ENCODE data around the gene SOX15.

The SOX15 gene

DNA sequence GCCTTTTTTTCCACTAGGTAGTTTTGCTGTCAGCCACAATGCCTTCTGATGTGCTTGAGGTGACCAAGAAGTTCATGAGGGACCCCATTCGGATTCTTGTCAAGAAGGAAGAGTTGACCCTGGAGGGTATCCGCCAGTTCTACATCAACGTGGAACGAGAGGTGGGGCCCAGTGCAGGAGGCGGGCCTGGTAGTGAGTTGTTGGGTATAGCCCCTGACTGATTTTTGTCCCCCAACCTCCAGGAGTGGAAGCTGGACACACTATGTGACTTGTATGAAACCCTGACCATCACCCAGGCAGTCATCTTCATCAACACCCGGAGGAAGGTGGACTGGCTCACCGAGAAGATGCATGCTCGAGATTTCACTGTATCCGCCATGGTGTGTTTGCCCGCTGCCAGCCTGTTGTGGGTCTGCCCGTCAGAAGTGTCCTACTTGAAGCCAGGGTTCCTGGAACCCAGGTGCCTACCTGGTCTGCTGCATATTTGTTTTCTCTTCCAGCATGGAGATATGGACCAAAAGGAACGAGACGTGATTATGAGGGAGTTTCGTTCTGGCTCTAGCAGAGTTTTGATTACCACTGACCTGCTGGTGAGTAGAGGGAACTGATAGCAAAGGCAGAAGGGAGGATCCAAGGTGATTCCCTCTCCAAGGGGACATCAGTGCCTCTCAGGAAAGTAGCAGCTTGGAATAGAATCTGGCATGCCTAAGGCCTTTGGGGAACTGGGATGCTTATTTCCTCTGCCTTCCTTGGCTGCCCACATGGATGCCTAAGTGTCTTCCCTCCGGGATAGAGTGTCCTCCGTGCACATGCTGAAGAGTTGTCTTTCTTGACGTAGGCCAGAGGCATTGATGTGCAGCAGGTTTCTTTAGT, 12.3 kb downstream of the SOX15 start:
- Histone ChIP-seq H3K36me3 (ENCODE audit: insufficient read depth, low read length) (peaks cover 73% of the 10 kb centered on the region), H3K27me3 (ENCODE audit: insufficient read depth, low read length) (no peaks in the 10 kb centered on the region), H3K9me3 (ENCODE audit: low read length) (no peaks in the 10 kb centered on the region), H2AFZ (ENCODE audit: low read depth, low read length) (no peak overlapping the region), H3K4me1 (ENCODE audit: insufficient read depth, low read length) (peaks cover 18% of the 10 kb centered on the region), H3K4me3 (ENCODE audit: low read length) (no peak overlapping the region)

DNA sequence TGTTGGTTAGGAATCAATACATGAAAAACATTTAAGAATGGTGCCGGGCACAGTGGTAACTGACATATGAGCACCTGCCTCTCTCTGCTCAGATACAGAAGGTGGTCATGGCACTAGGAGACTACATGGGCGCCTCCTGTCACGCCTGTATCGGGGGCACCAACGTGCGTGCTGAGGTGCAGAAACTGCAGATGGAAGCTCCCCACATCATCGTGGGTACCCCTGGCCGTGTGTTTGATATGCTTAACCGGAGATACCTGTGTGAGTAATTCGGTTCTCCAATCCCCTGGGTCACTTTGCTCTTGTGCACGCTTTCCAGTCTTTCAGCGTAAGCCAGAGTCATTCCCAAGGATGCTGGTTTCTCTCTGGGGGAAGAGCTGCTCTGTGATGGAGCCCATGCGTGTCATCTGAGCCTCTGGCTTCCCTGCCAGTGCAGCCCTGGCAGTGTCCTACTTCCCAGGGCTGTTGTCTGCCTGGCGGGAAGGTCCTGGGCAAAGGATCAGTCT, 13.4 kb downstream of the SOX15 start:
- no peak overlapping the region for H2AFZ ChIP-seq (ENCODE audit: low read depth, low read length)
- no peaks in the 10 kb centered on the region for H3K27me3 ChIP-seq (ENCODE audit: insufficient read depth, low read length)
- peaks cover 23% of the 10 kb centered on the region for H3K4me1 ChIP-seq (ENCODE audit: insufficient read depth, low read length)
- H3K4me3 ChIP-seq (ENCODE audit: low read length): no peak overlapping the region
- peaks cover 72% of the 10 kb centered on the region for H3K36me3 ChIP-seq (ENCODE audit: insufficient read depth, low read length)
- H3K9me3 ChIP-seq (ENCODE audit: low read length): no peaks in the 10 kb centered on the region

DNA sequence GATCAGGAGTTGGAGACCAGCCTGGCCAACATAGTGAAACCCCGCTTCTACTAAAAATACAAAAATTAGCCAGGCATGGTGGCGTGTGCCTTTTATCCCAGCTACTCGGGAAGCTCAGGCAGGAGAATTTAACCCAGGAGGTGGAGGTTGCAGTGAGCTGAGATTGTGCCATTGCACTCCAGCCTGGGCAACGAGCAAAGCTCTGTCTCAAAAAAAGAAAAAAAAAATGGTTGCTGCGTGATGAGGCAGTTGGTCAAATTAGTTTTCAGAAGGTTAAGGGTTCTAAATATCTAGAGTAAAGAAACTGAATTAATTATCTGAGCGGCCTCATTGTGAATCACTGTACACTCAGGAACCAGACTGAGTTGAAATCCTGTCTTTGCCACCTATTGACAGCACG, 13.9 kb downstream of the SOX15 start:
- peaks cover 26% of the 10 kb centered on the region for H3K4me1 ChIP-seq (ENCODE audit: insufficient read depth, low read length)
- H3K36me3 ChIP-seq (ENCODE audit: insufficient read depth, low read length): peaks cover 75% of the 10 kb centered on the region
- H3K9me3 ChIP-seq (ENCODE audit: low read length): no peaks in the 10 kb centered on the region
- no peak overlapping the region for H2AFZ ChIP-seq (ENCODE audit: low read depth, low read length)
- H3K27me3 ChIP-seq (ENCODE audit: insufficient read depth, low read length): no peaks in the 10 kb centered on the region
- H3K4me3 ChIP-seq (ENCODE audit: low read length): no peak overlapping the region

DNA sequence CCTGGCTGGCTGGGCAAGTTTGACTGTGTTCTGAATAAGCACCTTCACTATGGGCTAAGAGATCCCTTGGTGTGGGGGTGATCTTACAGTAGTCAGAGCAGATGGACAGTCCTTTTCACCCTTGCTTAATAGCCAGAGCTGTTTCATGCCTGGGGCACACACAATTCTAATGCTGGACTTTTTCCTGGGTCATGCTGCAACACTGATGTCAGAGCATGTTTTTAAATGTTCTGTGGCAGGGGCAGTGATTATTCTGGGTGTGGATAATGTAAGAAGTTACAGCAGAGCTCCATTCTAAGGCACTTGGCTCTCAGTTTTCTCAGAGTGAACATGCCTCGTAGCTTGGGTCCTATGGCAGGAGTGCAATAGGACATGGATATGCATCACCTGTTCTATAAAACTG, 14.4 kb downstream of the SOX15 start:
- H3K36me3 ChIP-seq (ENCODE audit: insufficient read depth, low read length): peaks cover 75% of the 10 kb centered on the region
- no peaks in the 10 kb centered on the region for H3K9me3 ChIP-seq (ENCODE audit: low read length)
- peaks cover 26% of the 10 kb centered on the region for H3K4me1 ChIP-seq (ENCODE audit: insufficient read depth, low read length)
- H2AFZ ChIP-seq (ENCODE audit: low read depth, low read length): no peak overlapping the region
- no peaks in the 10 kb centered on the region for H3K27me3 ChIP-seq (ENCODE audit: insufficient read depth, low read length)
- H3K4me3 ChIP-seq (ENCODE audit: low read length): peak overlapping the region; percentile 1

DNA sequence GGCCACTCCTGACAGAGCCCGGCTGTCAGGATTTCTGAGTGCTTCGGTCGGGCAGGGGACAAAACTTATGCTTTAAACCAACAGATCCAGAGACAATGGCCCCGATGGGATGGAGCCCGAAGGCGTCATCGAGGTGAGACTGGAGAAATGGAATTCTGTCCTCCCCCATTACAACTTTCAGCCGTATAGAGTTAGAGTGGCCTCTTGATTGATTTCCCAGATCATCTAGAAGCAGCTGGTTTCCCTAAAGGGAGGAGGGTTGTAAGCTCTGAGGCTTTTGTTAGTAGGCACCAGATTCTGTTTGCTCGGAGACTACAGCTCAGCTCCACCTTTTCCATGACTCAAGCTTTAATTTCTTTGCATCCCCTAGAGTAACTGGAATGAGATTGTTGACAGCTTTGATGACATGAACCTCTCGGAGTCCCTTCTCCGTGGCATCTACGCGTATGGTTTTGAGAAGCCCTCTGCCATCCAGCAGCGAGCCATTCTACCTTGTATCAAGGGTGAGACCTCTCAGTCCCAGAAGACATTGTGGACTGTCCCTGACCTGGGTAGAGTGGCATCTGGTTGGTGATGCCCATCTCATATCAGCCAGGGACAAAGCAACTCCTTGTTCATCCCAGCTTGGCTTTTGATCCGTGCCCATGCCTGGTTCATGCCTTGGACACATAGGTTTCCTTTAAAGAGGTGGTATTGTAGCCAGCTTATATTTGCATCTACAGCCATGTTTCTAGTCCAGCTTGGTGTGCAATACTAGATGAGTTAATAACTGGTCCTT, 15.5 kb downstream of the SOX15 start:
- Histone ChIP-seq H3K36me3 (ENCODE audit: insufficient read depth, low read length) (peaks cover 77% of the 10 kb centered on the region), H3K4me1 (ENCODE audit: insufficient read depth, low read length) (peaks cover 26% of the 10 kb centered on the region), H3K9me3 (ENCODE audit: low read length) (no peaks in the 10 kb centered on the region), H2AFZ (ENCODE audit: low read depth, low read length) (no peak overlapping the region), H3K4me3 (ENCODE audit: low read length) (peak overlapping the region; percentile 99), H3K27me3 (ENCODE audit: insufficient read depth, low read length) (no peaks in the 10 kb centered on the region)

DNA sequence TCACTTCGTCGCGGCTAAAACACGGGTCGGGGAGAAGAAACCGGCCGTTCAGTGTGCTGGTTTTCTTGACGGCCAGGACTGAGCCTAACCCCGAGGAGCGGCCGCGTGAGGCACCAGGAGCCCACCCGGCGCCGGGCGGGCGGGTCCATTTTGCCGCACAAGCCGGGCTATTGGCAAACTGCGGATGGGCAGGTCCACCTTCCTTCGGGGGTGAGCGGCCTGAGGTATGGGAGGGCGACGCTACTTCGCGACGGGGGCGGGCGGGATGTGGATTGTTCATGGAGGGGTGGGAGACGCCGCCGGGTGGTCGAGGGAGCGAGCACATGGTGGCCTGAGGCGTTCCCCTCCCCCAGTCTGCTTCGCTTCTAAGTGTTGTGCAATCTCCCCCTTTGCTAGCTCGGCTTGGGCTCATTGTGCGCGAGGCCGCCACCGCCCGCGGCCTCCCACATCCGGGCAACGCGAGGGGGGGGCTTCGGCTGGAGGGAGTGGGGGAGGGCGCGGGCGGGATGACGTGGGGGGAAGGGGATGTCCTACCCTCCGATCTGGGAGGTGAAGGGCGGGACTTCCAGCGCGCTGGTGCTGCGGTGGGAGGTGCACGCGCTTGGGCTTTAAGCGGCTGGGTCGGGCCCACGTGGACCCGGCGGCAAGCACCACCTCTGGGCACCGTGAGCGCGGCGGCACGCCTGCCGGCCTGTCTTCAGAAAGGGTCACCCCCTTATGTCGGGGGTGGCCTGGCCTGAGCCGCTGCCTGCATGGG, 16.4 kb downstream of the SOX15 start:
- no peak overlapping the region for H2AFZ ChIP-seq (ENCODE audit: low read depth, low read length)
- H3K9me3 ChIP-seq (ENCODE audit: low read length): no peaks in the 10 kb centered on the region
- no peaks in the 10 kb centered on the region for H3K27me3 ChIP-seq (ENCODE audit: insufficient read depth, low read length)
- H3K36me3 ChIP-seq (ENCODE audit: insufficient read depth, low read length): peaks cover 74% of the 10 kb centered on the region
- H3K4me1 ChIP-seq (ENCODE audit: insufficient read depth, low read length): peaks cover 26% of the 10 kb centered on the region
- H3K4me3 ChIP-seq (ENCODE audit: low read length): peak overlapping the region; percentile 99

DNA sequence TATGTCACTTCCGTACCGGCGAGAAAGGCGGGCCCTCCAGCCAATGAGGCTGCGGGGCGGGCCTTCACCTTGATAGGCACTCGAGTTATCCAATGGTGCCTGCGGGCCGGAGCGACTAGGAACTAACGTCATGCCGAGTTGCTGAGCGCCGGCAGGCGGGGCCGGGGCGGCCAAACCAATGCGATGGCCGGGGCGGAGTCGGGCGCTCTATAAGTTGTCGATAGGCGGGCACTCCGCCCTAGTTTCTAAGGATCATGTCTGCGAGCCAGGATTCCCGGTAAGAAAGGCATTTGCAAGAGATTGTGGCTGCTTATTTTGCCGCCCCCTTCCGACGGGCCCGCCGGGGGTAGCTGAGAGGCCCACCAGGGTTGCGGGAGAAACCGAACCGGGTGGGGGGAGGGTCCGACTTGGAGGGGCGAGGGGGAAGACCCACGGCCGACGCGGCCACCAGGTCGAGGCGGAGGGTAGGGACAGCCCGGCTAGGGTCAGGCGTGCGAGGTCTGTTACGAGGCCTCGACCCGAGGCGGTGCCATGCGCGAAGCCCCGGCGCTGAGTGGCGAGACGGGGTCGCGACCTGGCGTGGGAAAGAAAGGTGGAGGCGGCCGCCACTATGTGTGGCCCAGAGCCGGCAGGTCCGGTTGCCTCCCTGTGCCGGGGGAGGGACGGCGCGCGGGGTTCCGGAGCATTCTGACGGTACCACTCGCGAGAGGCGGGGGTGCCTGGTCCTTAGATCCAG, 17.1 kb downstream of the SOX15 start:
- Histone ChIP-seq H3K27me3 (ENCODE audit: insufficient read depth, low read length) (no peaks in the 10 kb centered on the region), H2AFZ (ENCODE audit: low read depth, low read length) (no peak overlapping the region), H3K4me3 (ENCODE audit: low read length) (peak overlapping the region; percentile 99), H3K4me1 (ENCODE audit: insufficient read depth, low read length) (peaks cover 26% of the 10 kb centered on the region), H3K36me3 (ENCODE audit: insufficient read depth, low read length) (peaks cover 68% of the 10 kb centered on the region), H3K9me3 (ENCODE audit: low read length) (no peaks in the 10 kb centered on the region)

DNA sequence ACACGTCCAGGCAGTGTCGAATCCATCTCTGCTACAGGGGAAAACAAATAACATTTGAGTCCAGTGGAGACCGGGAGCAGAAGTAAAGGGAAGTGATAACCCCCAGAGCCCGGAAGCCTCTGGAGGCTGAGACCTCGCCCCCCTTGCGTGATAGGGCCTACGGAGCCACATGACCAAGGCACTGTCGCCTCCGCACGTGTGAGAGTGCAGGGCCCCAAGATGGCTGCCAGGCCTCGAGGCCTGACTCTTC, 17.6 kb downstream of the SOX15 start:
- Histone ChIP-seq H3K9me3 (ENCODE audit: low read length) (no peaks in the 10 kb centered on the region), H3K36me3 (ENCODE audit: insufficient read depth, low read length) (peaks cover 64% of the 10 kb centered on the region), H3K4me1 (ENCODE audit: insufficient read depth, low read length) (peaks cover 26% of the 10 kb centered on the region), H3K27me3 (ENCODE audit: insufficient read depth, low read length) (no peaks in the 10 kb centered on the region), H2AFZ (ENCODE audit: low read depth, low read length) (no peak overlapping the region), H3K4me3 (ENCODE audit: low read length) (peak overlapping the region; percentile 48)

DNA sequence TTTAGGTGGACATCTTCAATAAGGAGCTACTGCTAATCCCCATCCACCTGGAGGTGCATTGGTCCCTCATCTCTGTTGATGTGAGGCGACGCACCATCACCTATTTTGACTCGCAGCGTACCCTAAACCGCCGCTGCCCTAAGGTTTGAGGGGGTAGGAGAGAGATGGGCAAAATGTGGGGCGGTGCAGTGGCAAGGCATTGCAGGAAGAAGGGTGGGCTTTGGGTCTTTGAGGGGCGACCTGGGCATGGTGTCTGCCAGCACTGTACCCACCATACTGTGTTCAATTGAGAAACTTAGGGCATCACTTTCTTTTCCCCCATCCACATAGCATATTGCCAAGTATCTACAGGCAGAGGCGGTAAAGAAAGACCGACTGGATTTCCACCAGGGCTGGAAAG, 19.5 kb downstream of the SOX15 start:
- no peaks in the 10 kb centered on the region for H3K9me3 ChIP-seq (ENCODE audit: low read length)
- peaks cover 62% of the 10 kb centered on the region for H3K36me3 ChIP-seq (ENCODE audit: insufficient read depth, low read length)
- no peak overlapping the region for H2AFZ ChIP-seq (ENCODE audit: low read depth, low read length)
- H3K4me1 ChIP-seq (ENCODE audit: insufficient read depth, low read length): peaks cover 24% of the 10 kb centered on the region
- no peaks in the 10 kb centered on the region for H3K27me3 ChIP-seq (ENCODE audit: insufficient read depth, low read length)
- H3K4me3 ChIP-seq (ENCODE audit: low read length): no peak overlapping the region

DNA sequence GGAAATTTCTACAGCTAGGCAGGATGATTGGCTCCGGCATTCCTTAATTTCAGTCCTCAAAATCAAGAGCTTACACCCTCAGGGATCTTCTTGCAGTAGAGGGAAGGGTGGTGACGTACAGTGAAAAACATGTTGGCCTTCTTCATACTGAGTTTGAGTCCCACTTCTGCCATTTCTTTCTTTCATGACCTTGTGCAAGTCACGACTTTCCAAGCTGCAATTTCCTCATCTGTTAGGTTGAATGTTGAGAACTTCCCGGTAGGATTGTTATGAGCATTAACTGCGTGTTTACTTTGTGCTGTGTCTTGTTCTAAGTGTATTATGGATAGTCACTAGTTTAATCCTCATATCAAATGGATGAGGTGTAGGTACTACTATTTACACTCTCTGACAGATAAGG, 20.3 kb downstream of the SOX15 start:
- H3K4me3 ChIP-seq (ENCODE audit: low read length): no peak overlapping the region
- H3K36me3 ChIP-seq (ENCODE audit: insufficient read depth, low read length): peaks cover 62% of the 10 kb centered on the region
- no peaks in the 10 kb centered on the region for H3K27me3 ChIP-seq (ENCODE audit: insufficient read depth, low read length)
- no peak overlapping the region for H2AFZ ChIP-seq (ENCODE audit: low read depth, low read length)
- H3K9me3 ChIP-seq (ENCODE audit: low read length): no peaks in the 10 kb centered on the region
- H3K4me1 ChIP-seq (ENCODE audit: insufficient read depth, low read length): peaks cover 16% of the 10 kb centered on the region

DNA sequence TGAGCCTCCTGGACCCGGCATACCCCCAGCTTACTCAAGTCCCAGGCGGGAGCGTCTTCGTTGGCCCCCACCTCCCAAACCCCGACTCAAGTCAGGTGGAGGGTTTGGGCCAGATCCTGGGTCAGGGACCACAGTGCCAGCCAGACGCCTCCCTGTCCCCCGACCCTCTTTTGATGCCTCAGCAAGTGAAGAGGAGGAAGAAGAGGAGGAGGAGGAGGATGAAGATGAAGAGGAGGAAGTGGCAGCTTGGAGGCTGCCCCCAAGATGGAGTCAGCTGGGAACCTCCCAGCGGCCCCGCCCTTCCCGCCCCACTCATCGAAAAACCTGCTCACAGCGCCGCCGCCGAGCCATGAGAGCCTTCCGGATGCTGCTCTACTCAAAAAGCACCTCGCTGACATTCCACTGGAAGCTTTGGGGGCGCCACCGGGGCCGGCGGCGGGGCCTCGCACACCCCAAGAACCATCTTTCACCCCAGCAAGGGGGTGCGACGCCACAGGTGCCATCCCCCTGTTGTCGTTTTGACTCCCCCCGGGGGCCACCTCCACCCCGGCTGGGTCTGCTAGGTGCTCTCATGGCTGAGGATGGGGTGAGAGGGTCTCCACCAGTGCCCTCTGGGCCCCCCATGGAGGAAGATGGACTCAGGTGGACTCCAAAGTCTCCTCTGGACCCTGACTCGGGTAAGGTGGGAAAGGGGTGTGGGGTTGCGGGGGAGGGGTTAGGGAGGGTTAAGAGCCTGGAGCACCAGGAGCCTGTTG, 26.6 kb downstream of the SOX15 start:
- Histone ChIP-seq H3K36me3 (ENCODE audit: insufficient read depth, low read length) (peaks cover 38% of the 10 kb centered on the region), H2AFZ (ENCODE audit: low read depth, low read length) (no peak overlapping the region), H3K4me3 (ENCODE audit: low read length) (peak overlapping the region; percentile 83)

DNA sequence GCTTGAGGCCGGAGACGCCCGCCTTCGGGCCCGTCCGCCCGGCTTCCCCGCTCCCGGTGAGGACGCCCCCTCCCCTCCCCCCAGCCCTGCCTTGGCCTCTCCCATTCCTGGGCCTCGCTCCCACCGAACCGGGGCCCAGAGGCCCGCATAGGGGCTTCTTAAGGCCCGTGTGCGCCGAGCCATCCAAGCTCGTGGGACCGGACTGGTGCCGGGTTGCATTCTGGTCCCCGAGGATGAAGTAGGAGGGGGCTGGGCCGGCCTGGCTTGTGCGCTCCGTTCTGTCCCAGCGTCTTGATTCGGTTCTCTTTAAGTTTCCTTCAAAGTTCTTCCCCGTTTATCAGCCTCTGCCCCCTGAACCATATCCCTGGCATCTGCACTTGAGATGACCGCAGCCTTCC, 27.7 kb downstream of the SOX15 start:
- Histone ChIP-seq H3K36me3 (ENCODE audit: insufficient read depth, low read length) (peaks cover 36% of the 10 kb centered on the region), H3K4me1 (ENCODE audit: insufficient read depth, low read length) (peaks cover 34% of the 10 kb centered on the region), H2AFZ (ENCODE audit: low read depth, low read length) (peak overlapping the region; percentile 88), H3K4me3 (ENCODE audit: low read length) (peak overlapping the region; percentile 83), H3K27me3 (ENCODE audit: insufficient read depth, low read length) (no peaks in the 10 kb centered on the region), H3K9me3 (ENCODE audit: low read length) (no peaks in the 10 kb centered on the region)

More for the DNA sequence above, 26.6 kb downstream of the SOX15 start:
- H3K4me1 ChIP-seq (ENCODE audit: insufficient read depth, low read length): peaks cover 29% of the 10 kb centered on the region
- no peaks in the 10 kb centered on the region for H3K27me3 ChIP-seq (ENCODE audit: insufficient read depth, low read length)
- H3K9me3 ChIP-seq (ENCODE audit: low read length): no peaks in the 10 kb centered on the region

Data from neuron (in vitro differentiated cells).